HepG2 (cell line): ENCODE data around the gene NDOR1. TPM values are rescaled to one million over a fixed set of nuclear protein-coding genes. Genes with fewer than 3 reads are reported as not detected.

Source experiments
- ATAC-seq: fragments of 200-7000 bp; cut with Tn5 transposase; 3 replicates; pipeline ENCODE4 v1.9.1; 2020; ENCODE audit warnings: mild to moderate bottlenecking, moderate library complexity
- BruUV-seq: library from RNA; stranded (reverse); fragments of 400-500 nt; replicated peaks from 2 replicates; lab custom pipeline; 2021; lab: Mats Ljungman, UMichigan
- CTCF ChIA-PET: fragments of 300-600 bp; formaldehyde crosslinking; extraction: SDS; loops from one replicate; lab custom pipeline; 2021; ENCODE audit warnings: low total read pairs, inconsistent platforms, low intra/inter-chr PET ratio; lab: Yijun Ruan, JAX
- POLR2A ChIA-PET: fragments of 350-600 bp; sonication (Branson Sonifier 250); formaldehyde crosslinking; loops from one replicate; lab custom pipeline; 2020; ENCODE audit warnings: antibody characterized with exemption, inconsistent platforms; lab: Yijun Ruan, JAX
- DNase-seq: peaks from one replicate; pipeline ENCODE4 v3.0.0-alpha.2; 2015; ENCODE audit warnings: low spot score
- FAIRE-seq: peaks from 3 replicates; lab custom pipeline; 2011; peaks lifted over from hg19 to GRCh38; lab: Jason Lieb, UNC
- H2AFZ ChIP-seq: one replicate; pipeline ENCODE4 v1.6.1; 2011; ENCODE audit warnings: low read length, inconsistent platforms
- H3K27ac ChIP-seq: fragments of 300-600 bp; 3 replicates; pipeline ENCODE4 v1.8.0; 2011; ENCODE audit warnings: mixed run types, mild to moderate bottlenecking, mixed read lengths, low read length, inconsistent platforms; ENCODE audit not compliant: insufficient read depth; ENCODE audit errors: extremely low read length
- H3K27me3 ChIP-seq, 2 experiments: fragments of 200-600 bp in 1 of 2; 2 replicates in 1 of 2; 3 replicates in 1 of 2; pipeline versions ENCODE4 v1.6.0 to v1.8.0; 2011; ENCODE audit warnings: low read length in 2 of 2, mild to moderate bottlenecking in 2 of 2, moderate library complexity in 2 of 2, inconsistent platforms in 1 of 2; ENCODE audit not compliant: insufficient read depth in 2 of 2, control insufficient read depth in 1 of 2
- H3K36me3 ChIP-seq, 2 experiments: fragments of 200-600 bp in 1 of 2; replicated peaks in 1 of 2; 2 replicates in 1 of 2; 3 replicates in 1 of 2; pipeline versions ENCODE4 v1.5.1 to v1.8.0; 2011; ENCODE audit warnings: low read length in 2 of 2, inconsistent platforms in 1 of 2; ENCODE audit not compliant: insufficient read depth in 2 of 2, control insufficient read depth in 1 of 2
- H3K4me1 ChIP-seq: 2 replicates; pipeline ENCODE4 v1.5.1; 2012; ENCODE audit warnings: low read length, inconsistent platforms; ENCODE audit not compliant: insufficient read depth
- H3K4me2 ChIP-seq: 2 replicates; pipeline ENCODE4 v1.6.0; 2011; ENCODE audit warnings: low read depth, low read length, inconsistent platforms
- H3K4me3 ChIP-seq, 3 experiments: fragments of 200-600 bp in 1 of 3; sonication (generic), shearing (Covaris generic) in 1 of 3; replicated peaks in 1 of 3; 2 replicates each; pipeline ENCODE4 v1.5.1; 2011 to 2016; ENCODE audit warnings: low read length in 3 of 3, inconsistent platforms in 2 of 3, low read depth in 2 of 3, mild to moderate bottlenecking in 2 of 3, control low read depth in 1 of 3, mixed read lengths in 1 of 3; ENCODE audit not compliant: insufficient read depth in 1 of 3
- H3K79me2 ChIP-seq: one replicate; pipeline ENCODE4 v1.6.1; 2011; ENCODE audit warnings: low read length, inconsistent platforms; ENCODE audit not compliant: insufficient read depth
- H3K9ac ChIP-seq: 2 replicates; pipeline ENCODE4 v1.6.0; 2011; ENCODE audit warnings: mild to moderate bottlenecking, low read depth, low read length, inconsistent platforms; ENCODE audit not compliant: insufficient read depth
- H3K9me3 ChIP-seq: 2 replicates; pipeline ENCODE4 v1.5.1; 2012; ENCODE audit warnings: mild to moderate bottlenecking, low read length
- H4K20me1 ChIP-seq: 2 replicates; pipeline ENCODE4 v1.6.0; 2011; ENCODE audit warnings: inconsistent platforms, mild to moderate bottlenecking, low read length, moderate library complexity; ENCODE audit not compliant: insufficient read depth
- DNMT3B ChIP-seq: conservative IDR thresholded peaks from 2 replicates; pipeline ENCODE4 v1.6.1; 2016; ENCODE audit warnings: missing biosample characterization, control low read depth
- FOSL1 ChIP-seq: sonication (generic); formaldehyde crosslinking; IDR thresholded peaks from 2 replicates; pipeline ENCODE4 v1.9.0; 2021; ENCODE audit warnings: missing genetic modification reagents, borderline replicate concordance
- TCF7 ChIP-seq: sonication (generic); IDR thresholded peaks from 2 replicates; pipeline ENCODE4 v1.6.1; 2016; ENCODE audit warnings: antibody characterized with exemption, low read depth
- TEAD2 ChIP-seq: sonication (generic); formaldehyde crosslinking; IDR thresholded peaks from 2 replicates; pipeline ENCODE4 v1.9.0; 2021; ENCODE audit warnings: missing genetic modification reagents
- ZFP1 ChIP-seq: IDR thresholded peaks from 2 replicates; pipeline ENCODE4 v1.6.1; 2016
- ZFYVE20 ChIP-seq: sonication (generic); formaldehyde crosslinking; IDR thresholded peaks from 2 replicates; pipeline ENCODE4 v1.8.0; 2023; ENCODE audit warnings: low read depth, mild to moderate bottlenecking, moderate library complexity, missing genetic modification reagents, borderline replicate concordance
- ZNF232 ChIP-seq: sonication (generic); formaldehyde crosslinking; IDR thresholded peaks from 2 replicates; pipeline ENCODE4 v1.4.0; 2020; ENCODE audit warnings: missing genetic modification reagents, borderline replicate concordance
- ZNF292 ChIP-seq: sonication (generic); formaldehyde crosslinking; IDR thresholded peaks from 2 replicates; pipeline ENCODE4 v1.8.1; 2022; ENCODE audit warnings: mild to moderate bottlenecking, low read depth, missing genetic modification reagents, borderline replicate concordance
- ZNF567 ChIP-seq: sonication (generic); formaldehyde crosslinking; IDR thresholded peaks from 2 replicates; pipeline ENCODE4 v1.8.1; 2023; ENCODE audit warnings: mild to moderate bottlenecking, missing genetic modification reagents, borderline replicate concordance
- ZNF850 ChIP-seq: sonication (generic); formaldehyde crosslinking; conservative IDR thresholded peaks from 2 replicates; pipeline ENCODE4 v1.9.0; 2021; ENCODE audit warnings: mild to moderate bottlenecking, missing genetic modification reagents
- WGBS: methylation state at CpG from one replicate; pipeline ENCODE4 v1.1.6; 2017; ENCODE audit warnings: low lambda C conversion rate; 5-methylcytosine and 5-hydroxymethylcytosine counted together
- in situ Hi-C: cut with HindIII; loops from 2 replicates; pipeline ENCODE4 v1.10.0; 2017; ENCODE audit warnings: low pct_unique_long_range_greater_than_20kb; ENCODE audit not compliant: extremely low pct_ligation_motif_present
- intact Hi-C: fragments of 100-400 bp; cut with micrococcal nuclease; formaldehyde crosslinking; loops from one replicate; pipeline ENCODE4 v1.10.0; 2022; ENCODE audit not compliant: unreplicated experiment
- polyA plus RNA-seq, 8 experiments: library from polyadenylated mRNA; depleted of rRNA in 3 of 8; stranded (reverse) in 7 of 8; unstranded in 1 of 8; fragments of >200 nt; fragmentation: Illumina TruSeq in 4 of 8; extraction: Trizol in 4 of 8; gene quantifications; 2 replicates each; pipeline versions ENCODE4 v1.2.1 to v1.2.3, GENCODE V29; 2011 to 2016; ENCODE audit warnings: low read depth in 4 of 8, missing spikeins in 1 of 8, mixed read lengths in 1 of 8; ENCODE audit not compliant: insufficient read depth in 1 of 8
- total RNA-seq, 5 experiments: library from RNA; depleted of rRNA; stranded (reverse); fragments of >200 nt; fragmentation: Illumina TruSeq; extraction: Trizol; gene quantifications; 2 replicates each; pipeline ENCODE4 v1.2.3, GENCODE V29; 2016; ENCODE audit warnings: low read depth in 1 of 5
- TF ChIP-seq, protein P1 (sequence below): sonication (generic); formaldehyde crosslinking; IDR thresholded peaks from 2 replicates; pipeline ENCODE4 v1.9.0; 2022; ENCODE audit warnings: low read depth, missing genetic modification reagents
- TF ChIP-seq, protein P2 (sequence below): sonication (generic); formaldehyde crosslinking; IDR thresholded peaks from 2 replicates; pipeline ENCODE4 v1.5.0; 2020; ENCODE audit warnings: mild to moderate bottlenecking, missing genetic modification reagents
- TF ChIP-seq, protein P3 (sequence below): sonication (generic); formaldehyde crosslinking; IDR thresholded peaks from 2 replicates; pipeline ENCODE4 v1.4.0; 2020; ENCODE audit warnings: missing genetic modification reagents, low read depth, mild to moderate bottlenecking, borderline replicate concordance

Gene NDOR1
- total and polyA plus RNA-seq, 2 of the 13 experiments (the other 11 are each of a cell fraction or from before 2014, with no cell fraction given): 3.6 to 8.7 TPM

DNA sequence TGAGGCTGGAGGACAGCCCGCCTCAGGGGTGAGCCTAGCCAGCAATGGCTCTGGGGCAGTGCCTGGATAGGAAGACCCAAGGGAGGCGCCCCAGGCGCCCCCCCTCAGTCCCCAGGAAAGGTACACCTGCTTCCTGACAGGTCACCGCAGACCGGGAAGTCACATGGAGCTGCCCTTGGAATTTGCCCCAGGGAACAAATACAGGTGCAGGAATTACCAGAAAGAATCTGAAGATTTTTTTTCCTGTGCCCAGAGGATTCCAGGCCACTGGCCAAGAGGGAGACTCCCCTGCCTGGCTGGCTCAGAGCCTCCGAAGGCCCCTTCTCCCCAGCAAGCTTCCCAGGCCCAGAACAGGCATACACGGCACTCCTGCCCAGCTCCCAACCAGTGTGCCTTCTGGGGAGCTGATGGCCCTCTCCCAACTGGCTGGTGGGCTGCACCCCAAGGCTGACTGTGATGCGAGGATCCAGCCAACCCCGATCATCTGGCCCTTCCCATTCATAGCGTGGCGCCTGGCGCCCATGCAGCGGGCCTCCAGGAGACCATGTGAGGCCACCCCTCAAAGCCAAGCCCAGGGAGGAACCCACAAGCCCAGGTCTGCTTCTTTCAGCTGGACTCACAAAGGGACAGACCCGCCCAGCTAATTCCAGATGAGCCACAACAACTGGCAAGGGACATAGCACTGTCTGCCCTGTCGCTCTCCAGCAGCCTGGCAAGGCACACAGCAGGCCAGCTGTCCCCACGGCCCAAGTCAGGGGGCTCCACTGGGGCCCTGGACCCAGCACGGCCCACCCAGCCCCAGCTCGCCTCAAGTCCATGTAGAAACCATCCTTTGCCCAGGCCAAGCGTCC is 7.2 kb upstream of the NDOR1 start (continued):
- TF ChIP-seq ZNF292 (CRISPR knock-in tag) (0 out of 2 replicates have a peak, but pooled peaks have one; percentile 24), ZNF567 (CRISPR knock-in tag) (no peak)

DNA sequence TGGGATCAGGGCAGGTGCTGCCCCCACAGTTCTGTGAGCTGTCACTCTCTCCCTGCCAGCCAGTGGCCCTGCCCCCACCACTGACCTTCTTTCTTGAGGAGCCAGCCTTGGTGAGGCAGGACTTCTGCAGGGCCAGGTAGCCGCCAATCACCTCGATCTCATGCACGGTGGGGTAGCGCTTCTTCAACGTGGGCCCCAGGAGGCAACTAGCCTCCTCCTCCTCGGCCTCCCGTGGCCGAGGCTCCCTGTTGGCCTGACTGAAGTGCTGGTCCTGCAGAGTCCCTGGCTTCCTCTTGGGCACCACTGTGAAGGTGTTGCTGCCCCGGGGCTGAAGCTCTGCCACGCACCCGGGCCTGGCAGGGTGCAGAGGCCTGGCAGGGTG is 6.6 kb upstream of the NDOR1 start:
- H3K79me2 ChIP-seq: peaks cover 61% of the 10 kb centered on the region
- in situ Hi-C loops: no loop called here
- ChIA-PET CTCF (interaction anchor here (1.3 kb wide), 1 partner anchor 10 kb away, joined by 4 read pairs; the partner anchor contains the start of genes ANAPC2 and SSNA1), POLR2A (interaction anchor here (0.8 to 3.0 kb wide), 14 partner anchors 10 to 81 kb away, joined by 3 to 47 read pairs (median 5); partner anchors contain the start of genes ANAPC2, RNF208, SSNA1 and TUBB4B)
- ATAC-seq (no peak), FAIRE-seq (no peak), DNase-seq (no peak)
- peak overlapping the region; percentile 73 for H3K9ac ChIP-seq
- no TSS peak for BruUV-seq
- H3K27me3 ChIP-seq: no peaks in the 10 kb centered on the region
- WGBS: 15% methylated on average over 4 of the region's 11 CpGs
- intact Hi-C loops: no loop called here
- no peak overlapping the region for H2AFZ ChIP-seq
- H3K4me3 ChIP-seq: peak overlapping the region; percentile 71 to 75 (median 72)
- H3K36me3 ChIP-seq: no peaks in the 10 kb centered on the region; a peak in 1 of 5 replicates
- peak overlapping the region; percentile 47 for H3K27ac ChIP-seq
- no peaks in the 10 kb centered on the region for H3K9me3 ChIP-seq
- peak overlapping the region; percentile 90 for H3K4me2 ChIP-seq
- H3K4me1 ChIP-seq: peaks cover 75% of the 10 kb centered on the region
- no peaks in the 10 kb centered on the region; the same call in 1 of the 2 replicates for H4K20me1 ChIP-seq
- TF ChIP-seq ZNF850 (CRISPR knock-in tag) (no peak), ZFYVE20 (CRISPR knock-in tag) (no peak), TCF7 (no peak), ZFP1 (no peak), TEAD2 (CRISPR knock-in tag) (no peak), FOSL1 (no peak; the same call in 1 of the 2 replicates), ZNF232 (CRISPR knock-in tag) (no peak), DNMT3B (CRISPR knock-in tag) (no peak)
- TF ChIP-seq, protein P1, sequence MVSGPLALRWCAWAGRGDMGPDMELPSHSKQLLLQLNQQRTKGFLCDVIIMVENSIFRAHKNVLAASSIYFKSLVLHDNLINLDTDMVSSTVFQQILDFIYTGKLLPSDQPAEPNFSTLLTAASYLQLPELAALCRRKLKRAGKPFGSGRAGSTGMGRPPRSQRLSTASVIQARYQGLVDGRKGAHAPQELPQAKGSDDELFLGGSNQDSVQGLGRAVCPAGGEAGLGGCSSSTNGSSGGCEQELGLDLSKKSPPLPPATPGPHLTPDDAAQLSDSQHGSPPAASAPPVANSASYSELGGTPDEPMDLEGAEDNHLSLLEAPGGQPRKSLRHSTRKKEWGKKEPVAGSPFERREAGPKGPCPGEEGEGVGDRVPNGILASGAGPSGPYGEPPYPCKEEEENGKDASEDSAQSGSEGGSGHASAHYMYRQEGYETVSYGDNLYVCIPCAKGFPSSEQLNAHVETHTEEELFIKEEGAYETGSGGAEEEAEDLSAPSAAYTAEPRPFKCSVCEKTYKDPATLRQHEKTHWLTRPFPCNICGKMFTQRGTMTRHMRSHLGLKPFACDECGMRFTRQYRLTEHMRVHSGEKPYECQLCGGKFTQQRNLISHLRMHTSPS: 0 out of 2 replicates have a peak, but pooled peaks have one; percentile 20
- TF ChIP-seq, protein P2, sequence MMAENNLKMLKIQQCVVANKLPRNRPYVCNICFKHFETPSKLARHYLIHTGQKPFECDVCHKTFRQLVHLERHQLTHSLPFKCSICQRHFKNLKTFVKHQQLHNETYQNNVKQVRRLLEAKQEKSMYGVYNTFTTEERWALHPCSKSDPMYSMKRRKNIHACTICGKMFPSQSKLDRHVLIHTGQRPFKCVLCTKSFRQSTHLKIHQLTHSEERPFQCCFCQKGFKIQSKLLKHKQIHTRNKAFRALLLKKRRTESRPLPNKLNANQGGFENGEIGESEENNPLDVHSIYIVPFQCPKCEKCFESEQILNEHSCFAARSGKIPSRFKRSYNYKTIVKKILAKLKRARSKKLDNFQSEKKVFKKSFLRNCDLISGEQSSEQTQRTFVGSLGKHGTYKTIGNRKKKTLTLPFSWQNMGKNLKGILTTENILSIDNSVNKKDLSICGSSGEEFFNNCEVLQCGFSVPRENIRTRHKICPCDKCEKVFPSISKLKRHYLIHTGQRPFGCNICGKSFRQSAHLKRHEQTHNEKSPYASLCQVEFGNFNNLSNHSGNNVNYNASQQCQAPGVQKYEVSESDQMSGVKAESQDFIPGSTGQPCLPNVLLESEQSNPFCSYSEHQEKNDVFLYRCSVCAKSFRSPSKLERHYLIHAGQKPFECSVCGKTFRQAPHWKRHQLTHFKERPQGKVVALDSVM (CRISPR knock-in tag): no peak
- TF ChIP-seq, protein P3, sequence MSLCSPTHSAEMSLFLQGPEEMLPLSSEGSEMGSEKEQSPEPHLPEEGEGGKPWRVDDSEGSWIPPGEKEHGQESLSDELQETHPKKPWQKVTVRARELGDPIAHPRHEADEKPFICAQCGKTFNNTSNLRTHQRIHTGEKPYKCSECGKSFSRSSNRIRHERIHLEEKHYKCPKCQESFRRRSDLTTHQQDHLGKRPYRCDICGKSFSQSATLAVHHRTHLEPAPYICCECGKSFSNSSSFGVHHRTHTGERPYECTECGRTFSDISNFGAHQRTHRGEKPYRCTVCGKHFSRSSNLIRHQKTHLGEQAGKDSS (CRISPR knock-in tag): no peak
